Measurements from ENCODE around the gene UBE4A. TPM values are rescaled to one million over a fixed set of nuclear protein-coding genes. Genes with fewer than 3 reads are reported as not detected.

UBE4A gene
- total RNA-seq, 2 experiments from 2014 or later: 44.2 to 50.7 TPM

DNA sequence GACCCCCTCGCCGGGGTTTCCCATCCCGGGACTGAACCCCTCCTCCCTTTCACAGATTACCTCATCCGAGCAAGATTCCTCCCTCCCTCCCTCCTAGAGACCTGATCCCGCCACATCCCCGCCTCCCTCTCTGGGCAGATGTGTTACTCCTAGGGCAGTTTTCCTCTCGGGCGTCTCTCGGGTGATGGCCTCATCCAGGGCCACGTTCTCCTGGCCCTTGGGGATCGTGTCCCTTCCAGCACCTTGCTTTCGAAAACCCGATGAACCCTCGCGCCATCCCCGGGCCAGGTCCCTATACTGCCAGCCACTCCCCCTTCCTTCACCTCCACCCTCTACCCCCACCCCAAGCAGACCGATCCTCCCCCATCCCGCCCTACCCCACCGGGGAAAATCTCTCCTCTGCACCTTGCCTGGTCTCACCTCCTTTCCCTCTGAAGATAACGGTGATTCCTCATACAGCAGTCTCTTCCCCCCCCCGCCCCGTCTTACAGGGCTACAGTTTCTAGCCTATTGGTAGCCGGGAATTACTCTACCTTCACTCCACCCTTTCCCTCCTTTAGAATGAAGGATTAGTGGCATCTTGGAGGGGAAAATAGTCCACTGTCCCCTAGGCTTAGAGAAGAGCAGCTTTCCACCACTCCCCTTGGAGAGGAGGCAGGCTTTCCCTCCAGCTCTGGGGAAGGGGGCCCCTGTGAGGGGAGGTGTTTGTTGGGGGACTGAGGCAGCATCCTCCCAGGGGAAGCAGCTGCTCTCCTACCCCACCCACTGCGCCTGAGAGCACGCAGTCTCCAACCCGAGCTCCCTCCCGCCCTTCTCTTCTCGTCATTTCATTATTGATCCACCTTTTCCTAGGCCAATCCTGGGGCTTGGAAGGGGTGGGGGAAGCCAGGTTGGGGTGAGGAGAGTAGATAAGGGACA is 78.1 kb downstream of the UBE4A start:
- H3K36me3 Mint-ChIP-seq (ENCODE audit: low read depth): peaks cover 28% of the 10 kb centered on the region
- intact Hi-C loops (cut with DNase I, micrococcal nuclease): loop anchor here (1.0 to 5.0 kb wide), 11 partner anchors 79 to 1205 kb away; partner anchors contain the start of genes BCL9L (in 2 of the 2), ARCN1 (in 1 of the 2), CD3E (in 1 of the 2) and CENATAC (in 1 of the 2)
- peak overlapping the region; percentile 94 for H3K4me3 Mint-ChIP-seq
- peak overlapping the region; percentile 94 for H3K27ac Mint-ChIP-seq
- H3K4me1 Mint-ChIP-seq: peaks cover 51% of the 10 kb centered on the region
- ATAC-seq (peak; percentile 9), DNase-seq (peak; percentile 76)
- no peaks in the 10 kb centered on the region for H3K9me3 Mint-ChIP-seq (ENCODE audit: low read depth)
- CTCF ChIA-PET: interaction anchor here (0.7 kb wide), 1 partner anchor 19 kb away, joined by 3 read pairs; no protein-coding TSS in a partner anchor
- H3K27me3 Mint-ChIP-seq: no peaks in the 10 kb centered on the region
- POLR2A ChIA-PET: interaction anchor here (0.6 to 1.9 kb wide), 2 partner anchors 10 to 51 kb away, joined by 3 to 8 read pairs; no protein-coding TSS in a partner anchor

DNA sequence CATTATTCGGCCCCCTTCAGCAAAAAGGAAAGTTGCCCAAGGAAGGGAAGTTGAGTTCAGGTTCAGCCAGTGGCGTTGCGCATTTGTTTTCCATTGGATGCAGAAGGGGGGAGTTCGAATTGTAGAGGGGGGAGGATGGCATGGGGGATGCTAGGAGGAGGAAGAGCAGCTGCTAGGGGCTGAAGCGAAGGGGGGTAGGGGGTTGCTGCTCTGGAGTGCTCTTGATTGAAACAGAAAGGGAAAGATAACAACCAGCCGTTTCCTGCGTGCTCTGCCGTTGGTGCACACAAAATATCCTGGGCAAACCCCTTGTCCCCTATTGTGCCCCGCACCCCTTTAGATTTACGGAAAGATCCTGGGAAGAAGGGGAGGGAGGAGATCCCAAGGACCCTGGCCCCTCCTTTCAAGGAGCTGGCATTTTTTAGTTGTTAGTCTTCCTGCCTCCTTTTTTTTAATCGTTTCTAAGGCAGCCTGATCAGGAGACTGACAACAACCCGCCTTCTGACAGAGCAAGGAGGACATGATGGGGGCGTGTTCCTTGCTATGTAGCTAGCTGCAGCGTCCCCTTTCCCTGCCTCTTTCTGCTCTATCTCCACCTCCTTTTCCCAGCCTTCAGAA is 79.0 kb downstream of the UBE4A start:
- POLR2A ChIA-PET: interaction anchor here (0.7 to 1.9 kb wide), 5 partner anchors 10 to 154 kb away, joined by 3 to 8 read pairs (median 4); no protein-coding TSS in a partner anchor
- no peaks in the 10 kb centered on the region for H3K27me3 Mint-ChIP-seq
- peaks cover 61% of the 10 kb centered on the region for H3K4me1 Mint-ChIP-seq
- CTCF ChIA-PET: interaction anchor here (0.6 to 1.8 kb wide), 4 partner anchors 14 to 485 kb away, joined by 3 to 5 read pairs (median 4); no protein-coding TSS in a partner anchor
- peak overlapping the region; percentile 94 for H3K27ac Mint-ChIP-seq
- H3K4me3 Mint-ChIP-seq: peak overlapping the region; percentile 94
- DNase-seq (peak; percentile 69), ATAC-seq (peak; percentile 23)
- intact Hi-C loops (cut with DNase I, micrococcal nuclease): loop anchor here (5.0 kb wide), 6 partner anchors 221 to 1206 kb away; partner anchors contain the start of genes BCL9L (in 2 of the 2), DDX6 (in 1 of the 2), IL10RA (in 1 of the 2) and PCSK7 (in 1 of the 2)
- peaks cover 28% of the 10 kb centered on the region for H3K36me3 Mint-ChIP-seq (ENCODE audit: low read depth)
- H3K9me3 Mint-ChIP-seq (ENCODE audit: low read depth): no peaks in the 10 kb centered on the region

DNA sequence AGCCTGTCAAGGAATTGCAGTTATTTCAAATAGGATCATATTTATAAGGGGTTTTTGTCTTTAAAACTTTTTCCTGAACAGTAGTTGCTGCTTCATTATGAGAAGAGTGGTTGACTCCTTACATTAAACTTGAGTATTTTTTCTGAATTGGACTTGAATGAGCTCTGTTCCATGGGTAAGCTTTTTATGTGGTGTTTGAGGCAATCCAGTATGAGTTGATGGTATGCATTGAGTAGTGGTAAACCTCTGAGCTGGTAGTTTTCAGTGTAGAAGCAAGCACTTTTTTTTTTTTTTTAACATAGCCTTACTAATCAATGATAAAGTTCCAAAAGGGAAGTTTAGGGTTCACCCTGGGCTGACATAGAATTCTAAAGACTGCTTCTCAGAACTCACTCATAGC is 80.2 kb downstream of the UBE4A start:
- Mint-ChIP-seq H3K27ac (peak overlapping the region; percentile 68), H3K9me3 (ENCODE audit: low read depth) (no peaks in the 10 kb centered on the region), H3K27me3 (no peaks in the 10 kb centered on the region), H3K4me3 (peak overlapping the region; percentile 94), H3K4me1 (peaks cover 63% of the 10 kb centered on the region), H3K36me3 (ENCODE audit: low read depth) (peaks cover 32% of the 10 kb centered on the region)
- CTCF ChIA-PET: interaction anchor here (0.6 to 1.8 kb wide), 8 partner anchors 8 to 241 kb away, joined by 3 to 13 read pairs (median 3); no protein-coding TSS in a partner anchor
- no peak for DNase-seq
- intact Hi-C loops (cut with DNase I, micrococcal nuclease): loop anchor here (1.0 to 10.0 kb wide), 11 partner anchors 9 to 1412 kb away; partner anchors contain the start of genes BCL9L (in 2 of the 2), DDX6 (in 1 of the 2), IL10RA (in 1 of the 2) and PCSK7 (in 1 of the 2)
- peak; percentile 4 for ATAC-seq
- POLR2A ChIA-PET: interaction anchor here (0.6 to 1.5 kb wide), 5 partner anchors 36 to 480 kb away, joined by 3 to 5 read pairs (median 4); no protein-coding TSS in a partner anchor

DNA sequence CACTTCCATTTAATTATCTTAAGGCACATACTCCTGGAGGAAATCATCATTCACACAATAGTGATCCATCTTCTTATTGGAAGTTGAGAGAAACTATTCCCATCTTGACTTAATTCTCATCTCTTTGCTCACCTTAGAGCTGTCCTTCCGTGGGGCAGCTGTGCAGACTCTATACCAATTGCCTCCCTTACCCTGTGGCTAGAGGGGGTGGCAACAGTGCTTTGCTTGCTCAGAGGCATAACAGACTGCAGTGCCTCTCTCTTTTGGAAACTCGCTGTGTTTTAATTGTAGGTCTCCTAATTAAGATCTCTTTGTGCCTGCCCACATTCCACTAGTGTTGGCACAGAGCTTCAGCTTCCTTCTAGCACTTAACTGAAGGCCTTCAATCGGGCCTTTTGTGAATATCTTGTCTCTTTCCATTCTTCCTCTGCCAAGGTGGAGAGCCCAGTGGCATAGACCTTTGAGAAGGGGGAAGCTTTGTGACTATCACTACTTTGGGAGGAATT is 82.4 kb downstream of the UBE4A start:
- H3K9me3 Mint-ChIP-seq (ENCODE audit: low read depth): no peaks in the 10 kb centered on the region
- CTCF ChIA-PET: interaction anchor here (0.6 to 1.1 kb wide), 3 partner anchors 19 to 494 kb away, joined by 3 read pairs; no protein-coding TSS in a partner anchor
- H3K27ac Mint-ChIP-seq: peak overlapping the region; percentile 5
- H3K27me3 Mint-ChIP-seq: no peaks in the 10 kb centered on the region
- POLR2A ChIA-PET: no interaction called here
- peaks cover 80% of the 10 kb centered on the region for H3K4me1 Mint-ChIP-seq
- peak overlapping the region; percentile 27 for H3K4me3 Mint-ChIP-seq
- ATAC-seq: no peak
- intact Hi-C loops (cut with DNase I, micrococcal nuclease): loop anchor here (5.0 to 10.0 kb wide), 4 partner anchors 135 to 1415 kb away; no protein-coding TSS in a partner anchor
- H3K36me3 Mint-ChIP-seq (ENCODE audit: low read depth): peaks cover 38% of the 10 kb centered on the region
- DNase-seq: peak; percentile 27

DNA sequence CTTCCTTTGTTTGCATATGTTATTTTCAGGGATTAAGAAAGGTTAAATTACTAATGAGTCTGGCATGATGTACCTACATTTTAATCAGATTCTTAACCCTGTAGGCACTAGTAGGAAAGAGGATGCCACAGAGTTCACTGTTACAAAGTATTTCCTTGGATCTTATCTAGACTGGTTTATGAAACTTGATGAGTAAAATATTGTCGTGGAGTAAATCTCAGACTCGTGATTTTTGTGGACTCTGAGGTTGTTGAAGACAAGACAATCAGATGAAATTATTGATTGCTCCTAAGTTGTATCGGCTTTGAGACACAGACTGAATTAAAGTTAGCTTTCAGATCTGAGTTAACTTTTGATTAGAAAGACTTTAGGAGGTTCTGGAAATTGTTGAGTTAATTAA is 82.9 kb downstream of the UBE4A start:
- peak overlapping the region; percentile 27 for H3K4me3 Mint-ChIP-seq
- intact Hi-C loops (cut with DNase I, micrococcal nuclease): loop anchor here (5.0 to 10.0 kb wide), 4 partner anchors 135 to 1415 kb away; no protein-coding TSS in a partner anchor
- POLR2A ChIA-PET: no interaction called here
- DNase-seq (no peak), ATAC-seq (no peak)
- H3K27ac Mint-ChIP-seq: peak overlapping the region; percentile 5
- CTCF ChIA-PET: interaction anchor here (0.6 to 2.5 kb wide), 4 partner anchors 33 to 65 kb away, joined by 3 to 15 read pairs (median 3); no protein-coding TSS in a partner anchor
- peaks cover 39% of the 10 kb centered on the region for H3K36me3 Mint-ChIP-seq (ENCODE audit: low read depth)
- peaks cover 85% of the 10 kb centered on the region for H3K4me1 Mint-ChIP-seq
- no peaks in the 10 kb centered on the region for H3K27me3 Mint-ChIP-seq
- no peaks in the 10 kb centered on the region for H3K9me3 Mint-ChIP-seq (ENCODE audit: low read depth)

DNA sequence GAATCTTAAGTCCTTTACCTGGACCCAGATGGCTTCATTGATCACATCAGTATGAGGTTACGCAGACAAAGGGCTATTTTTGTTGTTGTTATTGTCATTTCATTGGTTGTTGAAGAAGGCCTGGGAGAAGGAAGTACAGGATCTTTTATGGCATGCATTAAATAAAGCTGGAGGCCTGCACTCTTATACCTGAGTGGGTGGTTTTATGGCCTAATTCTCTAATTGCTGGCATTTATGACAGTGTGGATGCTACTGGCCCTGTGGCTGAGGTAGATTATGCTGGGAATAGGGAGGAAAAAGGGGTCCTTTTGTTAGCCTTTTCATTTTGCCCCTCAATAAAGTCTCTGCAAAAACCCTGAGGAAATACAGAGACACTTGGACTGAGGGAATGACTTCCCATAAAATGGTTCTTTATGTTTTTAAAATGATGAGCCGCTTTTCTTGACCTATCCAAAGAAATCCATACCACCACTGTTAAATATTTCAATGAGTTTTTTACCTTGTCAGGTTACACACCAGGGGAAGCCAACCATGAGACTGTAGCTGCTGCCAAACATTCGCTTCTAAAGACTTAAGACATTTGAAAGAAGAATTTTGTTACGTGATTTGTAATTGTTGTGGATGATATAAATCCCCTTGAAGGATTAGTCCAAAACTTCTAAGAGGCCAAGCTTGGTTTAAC is 83.6 kb downstream of the UBE4A start:
- Mint-ChIP-seq H3K36me3 (ENCODE audit: low read depth) (peaks cover 42% of the 10 kb centered on the region), H3K4me1 (peaks cover 92% of the 10 kb centered on the region), H3K27me3 (no peaks in the 10 kb centered on the region), H3K9me3 (ENCODE audit: low read depth) (no peaks in the 10 kb centered on the region), H3K4me3 (peak overlapping the region; percentile 54), H3K27ac (peak overlapping the region; percentile 76)
- ChIA-PET POLR2A (interaction anchor here (0.7 to 1.1 kb wide), 2 partner anchors 101 to 245 kb away, joined by 3 to 4 read pairs; partner anchors contain the start of gene CD3D), CTCF (interaction anchor here (0.6 to 2.5 kb wide), 9 partner anchors 8 to 147 kb away, joined by 3 to 15 read pairs (median 4); no protein-coding TSS in a partner anchor)
- intact Hi-C loops (cut with DNase I, micrococcal nuclease): loop anchor here (5.0 to 10.0 kb wide), 4 partner anchors 136 to 1416 kb away; no protein-coding TSS in a partner anchor
- no peak for DNase-seq
- ATAC-seq: peak; percentile 2

DNA sequence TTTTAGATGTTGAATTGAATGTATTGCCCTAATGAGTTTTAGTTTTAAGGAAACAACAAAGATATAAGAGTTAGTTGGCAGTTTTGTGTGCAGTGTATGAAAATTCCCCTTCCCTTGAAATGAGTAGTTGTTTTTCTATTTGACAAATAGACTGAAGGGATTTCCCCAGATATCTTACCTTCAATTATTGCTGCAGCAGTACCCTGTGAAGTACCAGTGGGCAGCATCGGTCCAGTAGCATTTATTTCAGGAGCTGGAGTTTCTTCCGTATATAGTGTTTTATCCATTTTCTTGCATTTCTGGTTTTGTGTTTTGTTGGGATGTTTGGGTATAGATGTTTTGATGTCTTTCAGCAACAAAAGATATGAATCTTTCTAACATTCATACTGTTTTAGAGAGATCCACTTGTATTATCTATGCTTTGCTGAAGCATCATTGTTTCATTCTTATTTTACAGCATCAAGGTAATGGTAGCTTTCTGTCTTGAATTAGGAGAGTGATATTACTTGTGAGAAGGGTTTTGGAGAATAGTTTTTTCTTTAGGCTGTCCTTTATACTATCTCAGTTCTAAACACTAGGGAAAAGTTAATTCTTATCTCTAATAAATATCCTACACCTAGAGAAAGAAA is 84.3 kb downstream of the UBE4A start:
- Mint-ChIP-seq H3K9me3 (ENCODE audit: low read depth) (no peaks in the 10 kb centered on the region), H3K27me3 (no peaks in the 10 kb centered on the region), H3K27ac (peak overlapping the region; percentile 76), H3K36me3 (ENCODE audit: low read depth) (peaks cover 42% of the 10 kb centered on the region), H3K4me1 (peaks cover 98% of the 10 kb centered on the region), H3K4me3 (peak overlapping the region; percentile 54)
- POLR2A ChIA-PET: interaction anchor here (0.6 to 1.1 kb wide), 4 partner anchors 8 to 245 kb away, joined by 3 to 4 read pairs (median 3); partner anchors contain the start of gene CD3D
- ATAC-seq (peak; percentile 69), DNase-seq (peak; percentile 30)
- CTCF ChIA-PET: interaction anchor here (1.0 to 2.5 kb wide), 7 partner anchors 9 to 148 kb away, joined by 3 to 15 read pairs (median 5); no protein-coding TSS in a partner anchor
- intact Hi-C loops (cut with DNase I, micrococcal nuclease): loop anchor here (5.0 to 10.0 kb wide), 4 partner anchors 136 to 1416 kb away; no protein-coding TSS in a partner anchor

DNA sequence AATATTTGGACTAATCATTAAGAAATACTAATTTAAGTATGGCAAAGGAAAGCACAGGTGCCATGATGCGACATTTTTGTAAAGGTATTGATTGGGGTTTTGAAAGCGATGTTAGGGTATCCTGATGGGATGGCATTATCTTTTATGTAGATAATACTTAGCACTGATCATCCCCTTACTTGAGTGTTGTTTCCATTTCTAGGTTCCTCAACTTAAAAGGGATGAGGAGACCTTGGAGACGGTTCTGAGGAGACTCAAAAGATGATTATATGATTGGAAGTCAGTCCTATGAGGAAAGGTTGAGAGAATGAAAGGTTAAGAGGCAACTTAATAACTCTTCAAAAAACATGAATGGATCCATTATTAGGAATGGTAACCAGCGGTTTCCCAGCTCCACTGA is 88.0 kb downstream of the UBE4A start:
- Mint-ChIP-seq H3K4me3 (no peak overlapping the region), H3K36me3 (ENCODE audit: low read depth) (peaks cover 30% of the 10 kb centered on the region), H3K27ac (peak overlapping the region; percentile 60), H3K4me1 (peaks cover 77% of the 10 kb centered on the region), H3K27me3 (no peaks in the 10 kb centered on the region), H3K9me3 (ENCODE audit: low read depth) (no peaks in the 10 kb centered on the region)
- ATAC-seq (no peak), DNase-seq (no peak)
- POLR2A ChIA-PET: interaction anchor here (1.2 to 1.5 kb wide), 2 partner anchors 9 to 11 kb away, joined by 6 to 8 read pairs; partner anchors contain the start of gene KMT2A
- CTCF ChIA-PET: interaction anchor here (0.7 to 2.0 kb wide), 6 partner anchors 8 to 291 kb away, joined by 3 to 13 read pairs (median 4); partner anchors contain the start of gene KMT2A
- intact Hi-C loops (cut with DNase I, micrococcal nuclease): loop anchor here in 1 of 2 experiments (10.0 kb wide), 2 partner anchors 247 to 427 kb away; no protein-coding TSS in a partner anchor

DNA sequence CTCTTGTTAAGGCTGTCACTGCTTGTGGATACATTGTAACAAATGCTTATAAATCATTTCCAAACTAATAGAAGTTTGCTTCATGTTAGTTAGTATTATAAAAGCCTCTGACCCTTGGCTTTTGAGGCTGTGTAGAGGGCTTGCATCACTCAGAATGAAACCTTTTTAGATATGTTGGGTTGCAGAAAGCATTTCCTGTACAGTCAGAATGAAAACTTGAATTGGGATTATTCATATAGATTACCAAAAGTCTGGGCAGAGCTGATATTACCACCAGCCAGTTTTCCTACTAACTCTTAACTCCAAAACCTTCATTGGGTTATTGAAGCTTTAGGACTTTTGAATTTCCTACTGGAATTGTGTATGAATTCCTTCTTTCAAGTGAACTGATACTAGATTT is 88.9 kb downstream of the UBE4A start:
- no peak overlapping the region for H3K4me3 Mint-ChIP-seq
- peak; percentile 64 for ATAC-seq
- no peak overlapping the region for H3K27ac Mint-ChIP-seq
- intact Hi-C loops (cut with DNase I, micrococcal nuclease): loop anchor here (1.0 to 10.0 kb wide), 4 partner anchors 8 to 427 kb away; no protein-coding TSS in a partner anchor
- peaks cover 34% of the 10 kb centered on the region for H3K36me3 Mint-ChIP-seq (ENCODE audit: low read depth)
- H3K27me3 Mint-ChIP-seq: no peaks in the 10 kb centered on the region
- peak; percentile 10 for DNase-seq
- ChIA-PET CTCF (interaction anchor here (0.6 to 2.0 kb wide), 8 partner anchors 9 to 221 kb away, joined by 3 to 13 read pairs (median 3); partner anchors contain the start of gene KMT2A), POLR2A (interaction anchor here (0.6 to 1.5 kb wide), 4 partner anchors 10 to 25 kb away, joined by 3 to 8 read pairs (median 5); partner anchors contain the start of gene KMT2A)
- peaks cover 73% of the 10 kb centered on the region for H3K4me1 Mint-ChIP-seq
- H3K9me3 Mint-ChIP-seq (ENCODE audit: low read depth): no peaks in the 10 kb centered on the region

Measured in activated CD4-positive, alpha-beta T cell treated with anti-CD3 and anti-CD28 coated beads for 36 hours (primary cell).